ENCODE results near the gene ZNF827. TPM values are rescaled to one million over a fixed set of nuclear protein-coding genes. Genes with fewer than 3 reads are reported as not detected.

ZNF827 gene
- total RNA-seq, 4 donors from 2014 or later = 2.6 to 17.9 (median 3.7) TPM

GRCh38 chr4:145757188-145757587 lies 181.4 kb downstream of the ZNF827 start:
- 100% methylated on average over 1 of the region's 1 CpG for WGBS, 2 donors
- DNase-seq (ENCODE audit: low spot score in 2 of 2) = no peak
- no peak overlapping the region for H3K4me3 ChIP-seq (ENCODE audit: low read depth, poor library complexity, severe bottlenecking)
- intact Hi-C loops (cut with DNase I; ENCODE audit: low total_unique reads) = no loop called here
- TF ChIP-seq POLR2A (IDR thresholded peaks at IDR 0.05) = no peak
- no peak for TF ChIP-seq CTCF (IDR thresholded peaks at IDR 0.05)

- intact Hi-C loops (cut with DNase I; ENCODE audit: low total_unique reads) = no loop called here
- 88 to 96% methylated on average over 1 of the region's 1 CpG for WGBS, 2 donors
- no peak for DNase-seq (ENCODE audit: low spot score in 2 of 2)
- TF ChIP-seq CTCF (IDR thresholded peaks at IDR 0.05) = no peak
- H3K4me3 ChIP-seq (ENCODE audit: low read depth, poor library complexity, severe bottlenecking) = no peak overlapping the region
Observed at GRCh38 chr4:145756244-145756643, 182.4 kb downstream of the ZNF827 start.

GRCh38 chr4:145755802-145756201 lies 182.8 kb downstream of the ZNF827 start:
- 83 to 84% methylated on average over 2 of the region's 2 CpGs for WGBS, 2 donors
- DNase-seq (ENCODE audit: low spot score in 2 of 2) = no peak
- intact Hi-C loops (cut with DNase I; ENCODE audit: low total_unique reads) = no loop called here

GRCh38 chr4:145743641-145744040 lies 195.0 kb downstream of the ZNF827 start:
- no peak for DNase-seq (ENCODE audit: low spot score in 2 of 2)
- no peak for TF ChIP-seq CTCF (IDR thresholded peaks at IDR 0.05)
- TF ChIP-seq POLR2A (IDR thresholded peaks at IDR 0.05) = no peak
- intact Hi-C loops (cut with DNase I; ENCODE audit: low total_unique reads) = loop anchor here (10.0 kb wide), 1 partner anchor 201 kb away; no protein-coding TSS in a partner anchor
- WGBS, 2 donors = 92 to 97% methylated on average over 2 of the region's 2 CpGs
- no peak overlapping the region for H3K4me3 ChIP-seq (ENCODE audit: low read depth, poor library complexity, severe bottlenecking)

More at GRCh38 chr4:145755802-145756201, 182.8 kb downstream of the ZNF827 start:
- no peak overlapping the region for H3K4me3 ChIP-seq (ENCODE audit: low read depth, poor library complexity, severe bottlenecking)
- no peak for TF ChIP-seq POLR2A (IDR thresholded peaks at IDR 0.05)
- no peak for TF ChIP-seq CTCF (IDR thresholded peaks at IDR 0.05)

- DNase-seq (ENCODE audit: low spot score in 2 of 2) = no peak
- no peak overlapping the region for H3K4me3 ChIP-seq (ENCODE audit: low read depth, poor library complexity, severe bottlenecking)
- TF ChIP-seq POLR2A (IDR thresholded peaks at IDR 0.05) = no peak
- no peak for TF ChIP-seq CTCF (IDR thresholded peaks at IDR 0.05)
- 72 to 88% methylated on average over 2 of the region's 2 CpGs for WGBS, 2 donors
- intact Hi-C loops (cut with DNase I; ENCODE audit: low total_unique reads) = loop anchor here (10.0 kb wide), 1 partner anchor 204 kb away; no protein-coding TSS in a partner anchor
Observed at GRCh38 chr4:145740806-145741205, 197.8 kb downstream of the ZNF827 start.

GRCh38 chr4:145739845-145740244 lies 198.8 kb downstream of the ZNF827 start:
- TF ChIP-seq CTCF (IDR thresholded peaks at IDR 0.05) = no peak
- no peak for TF ChIP-seq POLR2A (IDR thresholded peaks at IDR 0.05)
- WGBS, 2 donors = 45 to 47% methylated on average over 5 of the region's 5 CpGs
- no peak for DNase-seq (ENCODE audit: low spot score in 2 of 2)
- no peak overlapping the region for H3K4me3 ChIP-seq (ENCODE audit: low read depth, poor library complexity, severe bottlenecking)
- intact Hi-C loops (cut with DNase I; ENCODE audit: low total_unique reads) = loop anchor here (10.0 kb wide), 1 partner anchor 205 kb away; no protein-coding TSS in a partner anchor

Data from lower leg skin (tissue), 4 donors.